Fibroblast of the aortic adventitia (primary cell): ENCODE results near the gene SCLT1. TPM values are rescaled to one million over a fixed set of nuclear protein-coding genes. Genes with fewer than 3 reads are reported as not detected.

Source experiments
- DNase-seq: peaks from one replicate; pipeline ENCODE4 v3.0.0-alpha.2; 2010; ENCODE audit warnings: low read depth
- H3K4me3 ChIP-seq: 2 replicates; pipeline ENCODE4 v1.5.1; 2011; ENCODE audit warnings: low read depth, mild to moderate bottlenecking, control low read depth, low read length, moderate library complexity
- CTCF ChIP-seq: IDR thresholded peaks from 2 replicates; pipeline ENCODE4 v1.5.1; 2011; ENCODE audit warnings: mild to moderate bottlenecking, low read length, control low read depth, inconsistent platforms; ENCODE audit not compliant: insufficient read depth
- total RNA-seq: library from RNA; depleted of rRNA; stranded (reverse); fragments of >200 nt; gene quantifications from 2 replicates; pipeline ENCODE4 v1.2.3, GENCODE V29; 2012; ENCODE audit warnings: low replicate concordance

SCLT1 gene
- total RNA-seq, 1 donor: 16.0 TPM

GRCh38 chr4:128848461-128848860, 244.9 kb downstream of the SCLT1 start:
- no peak for DNase-seq
- no peak for TF ChIP-seq CTCF
- no peak overlapping the region for H3K4me3 ChIP-seq

DNA sequence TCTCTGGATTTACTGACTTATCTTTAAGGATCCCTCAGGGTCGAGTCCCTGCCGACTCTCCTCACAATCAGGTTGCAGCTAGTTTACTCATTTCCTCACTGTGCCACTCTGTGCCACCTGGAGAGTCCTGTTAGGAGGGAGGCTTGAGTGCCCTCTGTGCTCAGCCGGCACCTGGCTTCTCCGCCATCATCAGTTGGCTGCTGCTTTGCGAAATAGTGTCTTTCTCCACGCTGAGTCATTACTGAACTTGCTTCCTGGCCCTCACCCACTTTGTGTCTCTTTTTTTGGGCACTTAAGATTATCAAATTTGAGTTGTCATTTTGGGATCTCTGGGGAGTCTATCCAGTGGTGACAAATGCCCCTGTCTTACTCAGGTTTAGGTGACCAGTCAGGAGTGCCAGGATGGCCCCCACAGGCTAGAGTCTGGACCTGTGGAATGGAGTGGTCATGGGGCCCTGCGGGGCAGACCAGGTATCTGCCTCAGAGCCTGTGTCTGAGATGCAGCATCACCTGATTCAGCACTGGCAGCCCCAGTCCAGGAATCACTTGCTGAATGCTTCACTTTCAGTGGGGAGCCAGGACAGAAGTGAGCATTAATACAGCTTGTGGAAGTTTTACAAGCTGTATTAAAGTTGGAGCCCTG, 246.1 kb downstream of the SCLT1 start:
- no peak overlapping the region for H3K4me3 ChIP-seq
- no peak for TF ChIP-seq CTCF
- DNase-seq: no peak

- no peak for TF ChIP-seq CTCF
- no peak overlapping the region for H3K4me3 ChIP-seq
- DNase-seq: no peak
Measured at GRCh38 chr4:128846063-128846462, 247.3 kb downstream of the SCLT1 start.

GRCh38 chr4:128844931-128845330, 248.4 kb downstream of the SCLT1 start:
- TF ChIP-seq CTCF: no peak
- DNase-seq: no peak

DNA sequence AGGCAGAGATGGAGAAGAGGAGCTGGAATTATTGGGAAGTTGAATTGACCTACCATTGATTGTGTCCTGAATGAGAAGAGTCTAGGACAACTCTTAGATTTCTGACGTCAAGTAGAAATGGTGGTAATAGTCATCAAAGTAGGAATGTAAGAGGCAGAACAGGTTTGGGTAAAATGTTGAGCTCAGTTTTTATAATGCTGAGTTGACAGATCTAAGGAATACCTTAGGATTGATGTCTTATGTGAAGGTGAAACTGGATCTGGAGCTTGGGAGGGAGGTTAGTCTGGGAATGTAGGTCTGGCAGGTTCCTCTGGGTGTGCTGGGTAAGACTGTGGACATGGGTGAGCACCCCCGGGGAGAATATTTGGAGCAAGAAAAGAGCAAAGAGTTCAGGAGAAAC, 251.9 kb downstream of the SCLT1 start:
- TF ChIP-seq CTCF: no peak
- H3K4me3 ChIP-seq: no peak overlapping the region
- no peak for DNase-seq

More at GRCh38 chr4:128844931-128845330, 248.4 kb downstream of the SCLT1 start:
- H3K4me3 ChIP-seq: no peak overlapping the region

DNA sequence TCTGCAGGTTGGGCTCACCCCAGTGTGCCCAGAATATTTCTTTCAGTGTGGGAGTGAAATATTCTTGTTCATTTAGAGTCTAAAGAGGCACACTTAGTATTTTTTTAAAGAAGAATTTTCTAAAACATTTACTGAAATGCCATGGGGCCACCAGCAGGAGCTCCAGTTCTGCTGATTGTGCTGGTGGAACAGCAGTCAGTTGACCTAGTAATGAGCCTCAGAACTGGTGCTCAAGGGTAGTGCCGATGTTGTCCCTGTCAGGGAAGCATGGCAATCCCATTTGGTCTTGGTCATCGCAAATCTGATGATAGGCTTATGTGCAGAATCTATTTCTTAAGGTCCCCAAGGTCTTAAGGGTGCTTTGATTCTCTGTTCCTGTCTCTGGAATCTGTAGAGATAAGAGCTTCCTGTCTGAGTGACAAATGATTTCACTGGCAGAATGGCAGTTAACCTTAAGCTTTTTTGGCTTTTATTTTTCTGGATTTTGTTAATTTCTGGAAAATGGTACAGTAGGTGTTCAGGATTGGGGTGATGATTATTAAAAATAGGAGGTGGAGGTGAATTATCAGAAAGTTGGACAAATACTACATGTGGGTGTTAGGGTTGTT, 252.5 kb downstream of the SCLT1 start:
- DNase-seq: no peak
- no peak overlapping the region for H3K4me3 ChIP-seq
- no peak for TF ChIP-seq CTCF

DNA sequence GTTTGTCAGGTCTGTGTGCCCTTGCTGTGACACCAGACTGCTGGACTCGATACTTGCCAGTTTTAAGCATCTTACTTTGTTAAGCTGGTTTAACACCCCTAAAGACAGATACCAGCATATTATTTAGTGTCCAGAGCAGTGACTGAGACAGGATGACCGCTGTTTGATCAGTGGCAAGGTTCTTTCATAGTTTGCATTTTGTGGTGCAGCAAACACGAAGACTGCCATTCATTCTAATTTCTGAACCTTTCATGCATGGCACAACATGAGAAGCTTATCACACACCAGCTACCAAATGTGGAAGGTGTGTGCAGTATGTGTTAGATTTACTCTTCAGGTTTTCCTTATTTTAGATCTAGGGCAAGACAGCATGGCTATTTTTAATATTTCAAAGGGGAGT, 255.7 kb downstream of the SCLT1 start:
- DNase-seq: no peak
- H3K4me3 ChIP-seq: no peak overlapping the region
- TF ChIP-seq CTCF: no peak
